HG03342 (cell line): ENCODE results near the gene AMPD1.

Source experiments
- ATAC-seq: cut with Tn5 transposase; IDR thresholded peaks from one replicate; pipeline ENCODE4 v1.9.1; 2021; ENCODE audit warnings: mild to moderate bottlenecking, moderate library complexity; ENCODE audit not compliant: unreplicated experiment

The AMPD1 gene

GRCh38 chr1:114700036-114700600, 4.8 kb upstream of the AMPD1 start:
- no peak for ATAC-seq

GRCh38 chr1:114696810-114697209, 1.5 kb upstream of the AMPD1 start:
- ATAC-seq: no peak

GRCh38 chr1:114694540-114695310, 621 bp downstream of the AMPD1 start:
- ATAC-seq: no peak

- ATAC-seq: no peak
These were observed 2.4 kb downstream of the AMPD1 start for GRCh38 chr1:114692947-114693346.

GRCh38 chr1:114691061-114691460, 4.3 kb downstream of the AMPD1 start:
- no peak for ATAC-seq

- no peak for ATAC-seq
These were observed 5.2 kb downstream of the AMPD1 start for GRCh38 chr1:114690148-114690547.

GRCh38 chr1:114688526-114688925, 6.8 kb downstream of the AMPD1 start:
- ATAC-seq: no peak

- no peak for ATAC-seq
These were observed 9.5 kb downstream of the AMPD1 start for GRCh38 chr1:114685851-114686250.

- ATAC-seq: no peak
These were observed 17.7 kb downstream of the AMPD1 start for GRCh38 chr1:114677691-114678090.

- no peak for ATAC-seq
These were observed 19.2 kb downstream of the AMPD1 start for GRCh38 chr1:114676115-114676514.

GRCh38 chr1:114671939-114672275, 23.4 kb downstream of the AMPD1 start:
- no peak for ATAC-seq

GRCh38 chr1:114671011-114671938, 24.1 kb downstream of the AMPD1 start:
- no peak for ATAC-seq

GRCh38 chr1:114670083-114671010, 25.0 kb downstream of the AMPD1 start:
- ATAC-seq: peak; percentile 97

GRCh38 chr1:114669562-114670082, 25.7 kb downstream of the AMPD1 start, which contains the start of gene DENND2C:
TSS of gene DENND2C (minus strand) at chr1:114670049. CDS start at chr1:114625984, 44,065 bp downstream.
- ATAC-seq: peak; percentile 56

GRCh38 chr1:114668784-114669561, 26.4 kb downstream of the AMPD1 start:
- ATAC-seq: no peak

- ATAC-seq: no peak
These were observed 27.0 kb downstream of the AMPD1 start for GRCh38 chr1:114668373-114668772.

GRCh38 chr1:114666954-114667353, 28.4 kb downstream of the AMPD1 start:
- ATAC-seq: no peak

GRCh38 chr1:114660238-114660637, 35.1 kb downstream of the AMPD1 start:
- no peak for ATAC-seq

- ATAC-seq: no peak
These were observed 43.5 kb downstream of the AMPD1 start for GRCh38 chr1:114651893-114652292.
